ENCODE data around the gene CLEC2A.

- TF ChIP-seq TCF4 (CRISPR knock-in tag; IDR thresholded peaks at IDR 0.05; ENCODE audit: borderline replicate concordance) = no peak
- no peak for TF ChIP-seq PATZ1 (CRISPR knock-in tag; IDR thresholded peaks at IDR 0.05; ENCODE audit: borderline replicate concordance)
- no peak for TF ChIP-seq ZC3H10 (CRISPR knock-in tag; IDR thresholded peaks at IDR 0.05)
- no peak for TF ChIP-seq CSDC2 (CRISPR knock-in tag; IDR thresholded peaks at IDR 0.05)
- TF ChIP-seq ESRRG (CRISPR knock-in tag; IDR thresholded peaks at IDR 0.05) = no peak
- TF ChIP-seq CREB5 (CRISPR knock-in tag; IDR thresholded peaks at IDR 0.05; ENCODE audit: low read depth) = no peak
- TF ChIP-seq ZFP30 (CRISPR knock-in tag; IDR thresholded peaks at IDR 0.05) = no peak
- TF ChIP-seq GLIS3 (CRISPR knock-in tag; IDR thresholded peaks at IDR 0.05) = no peak
- no peak for TF ChIP-seq ZNF565 (CRISPR knock-in tag; conservative IDR thresholded peaks at IDR 0.05; ENCODE audit: low read depth)
Observed at GRCh38 chr12:9867531-9867930, 64.6 kb downstream of the CLEC2A start.
